GM21526 (cell line): ENCODE measurements around the gene NSG1.
"Not testable (repeated sequence)": the region's sequence is repeated elsewhere in the genome, so short reads cannot be mapped to it uniquely, and the experiment has no call there.

Source experiments
- ATAC-seq: cut with Tn5 transposase; IDR thresholded peaks from one replicate; pipeline ENCODE4 v1.9.1; 2021; ENCODE audit warnings: moderate library complexity; ENCODE audit not compliant: unreplicated experiment, low FRiP score

Gene NSG1

DNA sequence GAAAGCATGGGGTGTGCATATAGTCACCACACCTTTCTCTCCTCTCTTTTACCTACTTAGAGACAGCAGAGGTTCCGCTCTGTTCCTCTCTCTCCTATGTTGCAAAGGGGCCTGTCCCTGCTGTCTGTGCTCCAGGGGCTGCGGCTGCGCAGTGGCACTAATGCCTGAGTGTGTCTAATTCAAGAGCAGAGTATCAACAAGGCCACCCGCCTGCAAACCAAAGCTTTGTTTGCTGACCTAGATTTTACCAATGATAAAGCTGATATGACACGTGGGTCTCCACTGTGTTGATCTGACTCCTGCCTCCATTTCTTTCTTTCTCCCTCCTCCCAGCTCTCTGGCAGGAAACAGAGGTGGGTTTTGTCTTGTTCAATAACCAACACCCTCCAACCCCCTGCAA is 74.9 kb downstream of the NSG1 start:
- no peak for ATAC-seq

- no peak for ATAC-seq
Observed at GRCh38 chr4:4462970-4463369, 76.1 kb downstream of the NSG1 start.

DNA sequence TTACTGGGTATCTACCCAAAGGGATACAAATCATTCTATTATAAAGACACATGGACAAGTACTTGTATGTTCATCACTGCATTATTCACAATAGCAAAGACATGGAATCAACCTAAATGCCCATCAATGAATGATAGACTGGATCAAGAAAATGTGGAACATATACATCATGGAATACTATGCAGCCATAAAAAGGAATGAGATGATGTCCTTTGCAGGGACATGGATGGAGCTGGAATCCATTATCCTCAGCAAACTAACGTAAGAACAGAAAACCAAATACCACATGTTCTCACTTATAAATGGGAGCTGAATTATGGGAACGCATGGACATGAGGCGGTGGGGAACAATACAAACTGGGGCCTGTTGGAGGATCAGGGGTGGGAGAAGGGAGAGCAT is 78.3 kb downstream of the NSG1 start:
- not testable (repeated sequence) for ATAC-seq
